GM23248 (cell line): Measurements from ENCODE around the gene PRR36. TPM values are rescaled to one million over a fixed set of nuclear protein-coding genes. Genes with fewer than 3 reads are reported as not detected.

Experiments
- DNase-seq: peaks from one replicate; pipeline ENCODE4 v3.0.0-alpha.2; 2015
- H2AFZ ChIP-seq: fragments of 200-600 bp; sonication (generic); 2 replicates; pipeline ENCODE4 v1.6.1; 2016; ENCODE audit warnings: antibody characterized with exemption
- H3F3A ChIP-seq: fragments of 200-600 bp; sonication (generic); 2 replicates; pipeline ENCODE4 v1.6.1; 2016; ENCODE audit warnings: mild to moderate bottlenecking, antibody characterized with exemption, mixed run types; ENCODE audit not compliant: insufficient read depth
- H3K27ac ChIP-seq: fragments of 200-600 bp; sonication (generic); 2 replicates; pipeline ENCODE4 v1.5.1; 2016; ENCODE audit warnings: mild to moderate bottlenecking
- H3K27me3 ChIP-seq: fragments of 200-600 bp; sonication (generic); replicated peaks from 2 replicates; pipeline ENCODE4 v1.6.1; 2016; ENCODE audit warnings: mild to moderate bottlenecking; ENCODE audit not compliant: insufficient read depth
- H3K36me3 ChIP-seq: fragments of 200-600 bp; sonication (generic); 2 replicates; pipeline ENCODE4 v1.6.1; 2016; ENCODE audit warnings: low read depth, mild to moderate bottlenecking
- H3K4me1 ChIP-seq: fragments of 200-600 bp; sonication (generic); 2 replicates; pipeline ENCODE4 v1.6.1; 2016; ENCODE audit warnings: mild to moderate bottlenecking; ENCODE audit not compliant: insufficient read depth
- H3K4me2 ChIP-seq: fragments of 200-600 bp; sonication (generic); one replicate; pipeline ENCODE4 v1.6.1; 2016; ENCODE audit warnings: mild to moderate bottlenecking; ENCODE audit not compliant: unreplicated experiment
- H3K4me3 ChIP-seq: fragments of 200-600 bp; sonication (generic); 2 replicates; pipeline ENCODE4 v1.5.1; 2016; ENCODE audit warnings: mild to moderate bottlenecking
- H3K79me2 ChIP-seq: fragments of 200-600 bp; sonication (generic); 2 replicates; pipeline ENCODE4 v1.6.1; 2016; ENCODE audit warnings: mild to moderate bottlenecking; ENCODE audit not compliant: insufficient read depth
- H3K9ac ChIP-seq: fragments of 200-600 bp; sonication (generic); 2 replicates; pipeline ENCODE4 v1.6.1; 2016; ENCODE audit warnings: mild to moderate bottlenecking
- H3K9me2 ChIP-seq: fragments of 200-600 bp; sonication (generic); 2 replicates; pipeline ENCODE4 v1.6.1; 2016; ENCODE audit warnings: mixed run types, mild to moderate bottlenecking, moderate library complexity; ENCODE audit not compliant: insufficient read depth
- H3K9me3 ChIP-seq: fragments of 200-600 bp; sonication (generic); one replicate; pipeline ENCODE4 v1.6.1; 2017; ENCODE audit warnings: low read depth
- H4K20me1 ChIP-seq: fragments of 200-600 bp; sonication (generic); 2 replicates; pipeline ENCODE4 v1.6.0; 2016; ENCODE audit not compliant: insufficient read depth
- EZH2 ChIP-seq: fragments of 200-600 bp; sonication (generic); IDR thresholded peaks from 2 replicates; pipeline ENCODE4 v1.6.1; 2018; ENCODE audit warnings: antibody characterized with exemption, mild to moderate bottlenecking; ENCODE audit not compliant: insufficient read depth, poor library complexity, severe bottlenecking
- EZH2phosphoT487 ChIP-seq: fragments of 200-600 bp; sonication (generic); IDR thresholded peaks from 2 replicates; pipeline ENCODE4 v1.6.1; 2018; ENCODE audit warnings: antibody characterized with exemption, moderate library complexity, mild to moderate bottlenecking, low read depth; ENCODE audit not compliant: insufficient read depth
- WGBS, 2 experiments: methylation state at CpG; one replicate each; pipeline ENCODE4 v1.1.6; 2015 to 2017; ENCODE audit warnings: low lambda C conversion rate in 2 of 2, low coverage in 1 of 2; ENCODE audit errors: missing lambda C conversion rate in 2 of 2; 5-methylcytosine and 5-hydroxymethylcytosine counted together
- in situ Hi-C: fragments of 300-500 bp; cut with MboI; formaldehyde crosslinking; loops from 2 replicates; pipeline ENCODE4 v1.15.0; 2020
- polyA plus RNA-seq: library from polyadenylated mRNA; unstranded; fragments of >200 nt; fragmentation: Nextera tagmentation; extraction: Ambion mirVana; gene quantifications from 2 replicates; pipeline ENCODE4 v1.2.1, GENCODE V29; 2016
- total RNA-seq: library from RNA; depleted of rRNA; stranded (reverse); fragments of >200 nt; shearing (Covaris generic); gene quantifications from 2 replicates; pipeline ENCODE4 v1.2.3, GENCODE V29; 2014

PRR36 gene
- total and polyA plus RNA-seq, 2 experiments from 2014 or later: not detected

DNA sequence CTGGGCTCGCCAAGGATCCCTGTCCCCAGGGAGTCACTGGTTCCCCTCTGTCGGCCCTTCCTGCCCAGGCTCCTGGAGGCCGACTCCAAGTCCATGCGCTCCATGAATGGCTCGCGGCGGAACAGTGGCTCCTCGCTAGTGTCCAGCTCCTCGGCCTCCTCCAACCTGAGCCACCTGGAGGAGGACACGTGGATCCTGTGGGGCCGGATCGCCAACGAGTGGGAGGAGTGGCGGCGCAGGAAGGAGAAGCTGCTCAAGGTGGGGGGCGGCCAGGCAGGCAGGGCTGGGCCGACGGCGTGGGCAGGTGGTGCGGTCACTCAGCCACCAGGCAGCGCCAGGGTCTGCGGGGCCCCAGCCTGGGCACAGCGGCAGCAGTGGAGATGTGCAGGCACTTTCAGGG lies 26.5 kb downstream of the PRR36 start:
- in situ Hi-C loops: no loop called here
- Histone ChIP-seq H3K9me2 (no peaks in the 10 kb centered on the region), H3K4me1 (no peaks in the 10 kb centered on the region), H3K9me3 (no peaks in the 10 kb centered on the region), H3K27me3 (no peaks in the 10 kb centered on the region), H4K20me1 (no peaks in the 10 kb centered on the region), H3K9ac (no peak overlapping the region), H3F3A (no peaks in the 10 kb centered on the region), H2AFZ (no peak overlapping the region), H3K4me3 (no peak overlapping the region), H3K36me3 (no peaks in the 10 kb centered on the region), H3K27ac (no peak overlapping the region), H3K4me2 (no peak overlapping the region), H3K79me2 (no peaks in the 10 kb centered on the region)
- no peak for DNase-seq
- TF ChIP-seq EZH2: no peak
- TF ChIP-seq EZH2phosphoT487: no peak
- WGBS, 2 experiments: 93% methylated on average over 23 of the region's 23 CpGs

- Histone ChIP-seq H2AFZ (no peak overlapping the region), H3K36me3 (no peaks in the 10 kb centered on the region), H3K9me2 (no peaks in the 10 kb centered on the region), H3K79me2 (no peaks in the 10 kb centered on the region), H3K4me1 (no peaks in the 10 kb centered on the region), H3K27me3 (no peaks in the 10 kb centered on the region), H4K20me1 (no peaks in the 10 kb centered on the region), H3F3A (no peaks in the 10 kb centered on the region), H3K4me2 (no peak overlapping the region), H3K9ac (no peak overlapping the region), H3K9me3 (no peaks in the 10 kb centered on the region), H3K4me3 (no peak overlapping the region), H3K27ac (no peak overlapping the region)
- no peak for TF ChIP-seq EZH2phosphoT487
- TF ChIP-seq EZH2: no peak
- in situ Hi-C loops: no loop called here
- no peak for DNase-seq
- 82 to 87% methylated on average over 11 to 19 of the region's 19 CpGs for WGBS, 2 experiments
These were observed 28.0 kb downstream of the PRR36 start for GRCh38 chr19:7846155-7846646.

GRCh38 chr19:7845390-7846154 lies 28.6 kb downstream of the PRR36 start:
- Histone ChIP-seq H3K79me2 (0 out of 2 replicates have a peak, but pooled peaks cover 2% of the 10 kb centered on the region), H3K9me3 (no peaks in the 10 kb centered on the region), H3K4me3 (no peak overlapping the region), H3K27ac (no peak overlapping the region), H3F3A (no peaks in the 10 kb centered on the region), H3K9me2 (no peaks in the 10 kb centered on the region), H3K9ac (no peak overlapping the region), H3K4me2 (no peak overlapping the region), H2AFZ (no peak overlapping the region), H3K36me3 (no peaks in the 10 kb centered on the region), H3K27me3 (no peaks in the 10 kb centered on the region), H4K20me1 (no peaks in the 10 kb centered on the region), H3K4me1 (no peaks in the 10 kb centered on the region)
- WGBS, 2 experiments: 90 to 91% methylated on average over 20 of the region's 20 CpGs
- TF ChIP-seq EZH2phosphoT487: no peak
- no peak for TF ChIP-seq EZH2
- in situ Hi-C loops: no loop called here
- DNase-seq: no peak

- H3K4me2 ChIP-seq: no peak overlapping the region
These were observed 29.2 kb downstream of the PRR36 start for GRCh38 chr19:7844951-7845350.

More at GRCh38 chr19:7844951-7845350, 29.2 kb downstream of the PRR36 start:
- no peaks in the 10 kb centered on the region for H3F3A ChIP-seq
- WGBS, 2 experiments: 80 to 87% methylated on average over 9 to 10 of the region's 10 CpGs
- no peaks in the 10 kb centered on the region for H3K9me3 ChIP-seq
- TF ChIP-seq EZH2phosphoT487: no peak
- no peak overlapping the region for H3K9ac ChIP-seq
- no peaks in the 10 kb centered on the region for H3K36me3 ChIP-seq
- H3K9me2 ChIP-seq: no peaks in the 10 kb centered on the region
- in situ Hi-C loops: no loop called here
- no peaks in the 10 kb centered on the region for H3K4me1 ChIP-seq
- H3K79me2 ChIP-seq: 0 out of 2 replicates have a peak, but pooled peaks cover 6% of the 10 kb centered on the region
- no peaks in the 10 kb centered on the region for H4K20me1 ChIP-seq
- no peak overlapping the region for H2AFZ ChIP-seq
- H3K27me3 ChIP-seq: no peaks in the 10 kb centered on the region
- H3K4me3 ChIP-seq: no peak overlapping the region
- DNase-seq: no peak
- no peak overlapping the region for H3K27ac ChIP-seq
